Neuronal stem cell (in vitro differentiated cells): ENCODE results near the gene TUBB6.

Experiments
- DNase-seq: peaks from one replicate; pipeline ENCODE4 v3.0.0-alpha.2; 2013; ENCODE audit warnings: low spot score
- H2AFZ ChIP-seq: one replicate; pipeline ENCODE4 v1.6.1; 2013; ENCODE audit warnings: mild to moderate bottlenecking, low read length, inconsistent platforms
- H2AK5ac ChIP-seq: 2 replicates; pipeline ENCODE4 v1.6.1; 2013; ENCODE audit warnings: low read depth, mild to moderate bottlenecking, inconsistent platforms, low read length, moderate library complexity, mixed read lengths
- H2BK120ac ChIP-seq: 2 replicates; pipeline ENCODE4 v1.6.1; 2013; ENCODE audit warnings: low read depth, mild to moderate bottlenecking, inconsistent platforms, low read length, moderate library complexity, mixed read lengths
- H2BK12ac ChIP-seq: one replicate; pipeline ENCODE4 v1.6.1; 2013; ENCODE audit warnings: low read length, inconsistent platforms
- H2BK15ac ChIP-seq: 2 replicates; pipeline ENCODE4 v1.6.1; 2013; ENCODE audit warnings: mild to moderate bottlenecking, low read length, inconsistent platforms, mixed read lengths
- H2BK5ac ChIP-seq: one replicate; pipeline ENCODE4 v1.6.1; 2013; ENCODE audit warnings: inconsistent platforms, mild to moderate bottlenecking, low read length, moderate library complexity
- H3K14ac ChIP-seq: one replicate; pipeline ENCODE4 v1.6.1; 2013; ENCODE audit warnings: low read length, inconsistent platforms
- H3K18ac ChIP-seq: 2 replicates; pipeline ENCODE4 v1.6.1; 2013; ENCODE audit warnings: low read length, inconsistent platforms
- H3K23ac ChIP-seq: 2 replicates; pipeline ENCODE4 v1.6.1; 2013; ENCODE audit warnings: low read depth, mild to moderate bottlenecking, mixed read lengths, low read length, inconsistent platforms; ENCODE audit not compliant: poor library complexity
- H3K27ac ChIP-seq: replicated peaks from 3 replicates; pipeline ENCODE4 v1.5.1; 2013; ENCODE audit warnings: low read length, inconsistent platforms
- H3K27me3 ChIP-seq, 3 experiments: 2 replicates each; pipeline ENCODE4 v1.6.1; 2013; ENCODE audit warnings: low read length in 3 of 3, mild to moderate bottlenecking in 2 of 3, inconsistent platforms in 1 of 3, low read depth in 1 of 3, mixed read lengths in 1 of 3, moderate library complexity in 1 of 3; ENCODE audit not compliant: control insufficient read depth in 3 of 3, insufficient read depth in 3 of 3
- H3K36me3 ChIP-seq, 2 donors: replicated peaks in 1 of 2; 2 replicates each; pipeline ENCODE4 v1.6.1; 2013; ENCODE audit warnings: low read length in 2 of 2; ENCODE audit not compliant: control insufficient read depth in 2 of 2, insufficient read depth in 2 of 2
- H3K4ac ChIP-seq: 2 replicates; pipeline ENCODE4 v1.6.1; 2013; ENCODE audit warnings: inconsistent platforms, mild to moderate bottlenecking, low read length, moderate library complexity
- H3K4me1 ChIP-seq, 2 donors: 1 replicate in 1 of 2; 2 replicates in 1 of 2; pipeline ENCODE4 v1.6.1; 2013; ENCODE audit warnings: low read length in 2 of 2, low read depth in 1 of 2; ENCODE audit not compliant: control insufficient read depth in 2 of 2, insufficient read depth in 1 of 2
- H3K4me2 ChIP-seq: one replicate; pipeline ENCODE4 v1.6.1; 2013; ENCODE audit warnings: mild to moderate bottlenecking, low read length, inconsistent platforms; ENCODE audit not compliant: insufficient read depth, poor library complexity, severe bottlenecking
- H3K4me3 ChIP-seq, 2 donors: 2 replicates each; pipeline ENCODE4 v1.5.1; 2013; ENCODE audit warnings: low read length in 2 of 2, mild to moderate bottlenecking in 2 of 2, inconsistent platforms in 1 of 2, moderate library complexity in 1 of 2
- H3K79me1 ChIP-seq: one replicate; pipeline ENCODE4 v1.6.1; 2013; ENCODE audit warnings: low read depth, mild to moderate bottlenecking, inconsistent platforms, low read length, moderate library complexity
- H3K9ac ChIP-seq: one replicate; pipeline ENCODE4 v1.6.1; 2013; ENCODE audit warnings: mild to moderate bottlenecking, low read depth, low read length, inconsistent platforms; ENCODE audit not compliant: poor library complexity
- H3K9me3 ChIP-seq, 2 donors: replicated peaks in 1 of 2; 2 replicates each; pipeline versions ENCODE3 to v1.6.1; 2013; ENCODE audit warnings: low read length in 2 of 2, mild to moderate bottlenecking in 2 of 2, inconsistent platforms in 1 of 2, low read depth in 1 of 2, mixed read lengths in 1 of 2, moderate library complexity in 1 of 2; ENCODE audit not compliant: control insufficient read depth in 2 of 2, insufficient read depth in 1 of 2
- H4K8ac ChIP-seq: one replicate; pipeline ENCODE4 v1.6.1; 2013; ENCODE audit warnings: low read depth, mild to moderate bottlenecking, inconsistent platforms, low read length, moderate library complexity
- H4K91ac ChIP-seq: one replicate; pipeline ENCODE4 v1.6.1; 2013; ENCODE audit warnings: low read length, low read depth, mild to moderate bottlenecking, inconsistent platforms; ENCODE audit not compliant: poor library complexity
- WGBS, 2 donors: extraction: QIAGEN DNeasy Blood & Tissue Kit; methylation state at CpG; one replicate each; pipeline ENCODE4 v1.1.7; 2013; ENCODE audit warnings: missing lambda C conversion rate in 2 of 2, mixed read lengths in 1 of 2; ENCODE audit not compliant: insufficient read length in 2 of 2, insufficient replicate concordance in 1 of 2; ENCODE audit errors: extremely low coverage in 2 of 2; 5-methylcytosine and 5-hydroxymethylcytosine counted together

Gene TUBB6

DNA sequence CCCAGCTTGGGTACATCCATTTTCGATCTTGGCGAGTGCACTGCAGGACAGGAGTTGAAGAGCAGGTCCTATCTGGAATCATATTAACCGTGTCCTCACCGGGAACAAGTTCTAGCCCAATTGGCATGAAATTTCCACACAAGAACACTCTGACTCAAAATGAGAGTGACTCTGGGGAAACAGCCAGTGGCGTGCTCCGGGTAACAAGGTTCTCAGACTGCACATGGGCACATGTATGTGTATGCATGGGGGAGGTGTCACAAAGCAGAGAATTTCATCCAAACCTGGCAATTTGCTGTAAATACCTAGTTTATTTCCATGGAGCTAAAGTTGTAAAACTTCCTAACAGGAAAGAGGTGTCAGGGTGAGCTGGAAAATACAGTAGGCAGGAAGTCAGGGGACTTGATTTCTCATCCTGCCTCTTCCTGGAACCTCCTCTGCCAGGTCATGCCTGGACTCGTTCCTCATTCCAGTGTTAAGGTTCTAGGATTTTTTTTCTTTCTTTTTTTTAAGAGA lies 1.7 kb downstream of the TUBB6 start:
- H2BK15ac ChIP-seq, result no peak overlapping the region
- no CpG with 5 or more reads among the region's 7 CpGs for WGBS, 2 donors
- H2BK120ac ChIP-seq, result no peak overlapping the region
- peaks cover 6 to 13% of the 10 kb centered on the region in 2 donors for H3K4me1 ChIP-seq
- H2AFZ ChIP-seq, result no peak overlapping the region
- H3K9me3 ChIP-seq, result peaks cover 7 to 27% of the 10 kb centered on the region in 2 donors
- no peak overlapping the region for H2BK12ac ChIP-seq
- H4K91ac ChIP-seq, result no peak overlapping the region
- H3K9ac ChIP-seq, result no peak overlapping the region
- no peak overlapping the region for H2BK5ac ChIP-seq
- peaks cover 3 to 21% (median 20%) of the 10 kb centered on the region in 3 experiments for H3K27me3 ChIP-seq
- no peak overlapping the region for H3K23ac ChIP-seq
- no peak overlapping the region for H3K18ac ChIP-seq
- no peak overlapping the region for H3K4ac ChIP-seq
- peaks cover 11 to 50% of the 10 kb centered on the region in 2 donors for H3K36me3 ChIP-seq
- no peak overlapping the region for H3K27ac ChIP-seq
- H3K4me2 ChIP-seq, result no peak overlapping the region
- DNase-seq, result no peak
- H3K79me1 ChIP-seq, result no peaks in the 10 kb centered on the region
- no peak overlapping the region for H2AK5ac ChIP-seq
- no peak overlapping the region for H3K14ac ChIP-seq
- peak overlapping the region in 1 of 2 donors; percentile 95 for H3K4me3 ChIP-seq
- H4K8ac ChIP-seq, result no peak overlapping the region

DNA sequence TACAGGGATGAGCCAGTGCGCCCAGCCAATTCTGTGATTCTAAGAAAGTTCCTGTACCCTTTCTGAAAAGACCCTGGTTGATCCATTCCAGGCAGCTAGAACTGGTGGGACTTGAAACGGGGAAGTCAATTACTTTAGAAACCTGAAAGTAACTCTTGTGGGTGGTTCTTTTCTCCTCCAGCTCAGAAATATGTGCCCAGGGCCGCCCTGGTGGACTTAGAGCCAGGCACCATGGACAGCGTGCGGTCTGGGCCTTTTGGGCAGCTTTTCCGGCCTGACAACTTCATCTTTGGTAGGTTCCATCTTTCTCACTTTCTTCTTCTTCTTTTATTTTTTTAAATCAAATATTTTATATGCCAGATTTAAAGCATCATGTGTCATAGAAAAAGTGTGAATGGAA lies 2.7 kb downstream of the TUBB6 start:
- no peak for DNase-seq
- H3K4me2 ChIP-seq, result no peak overlapping the region
- H3K27ac ChIP-seq, result no peak overlapping the region
- no peak overlapping the region for H2AK5ac ChIP-seq
- H3K4me3 ChIP-seq, result no peak overlapping the region
- no peak overlapping the region for H4K8ac ChIP-seq
- H2BK120ac ChIP-seq, result no peak overlapping the region
- H4K91ac ChIP-seq, result no peak overlapping the region
- H3K27me3 ChIP-seq, result peaks cover 3 to 20% (median 16%) of the 10 kb centered on the region in 3 experiments
- H3K14ac ChIP-seq, result no peak overlapping the region
- no CpG with 5 or more reads among the region's 6 CpGs for WGBS, 2 donors
- no peak overlapping the region for H2BK5ac ChIP-seq
- no peak overlapping the region for H2AFZ ChIP-seq
- H3K23ac ChIP-seq, result no peak overlapping the region
- H3K18ac ChIP-seq, result no peak overlapping the region
- no peak overlapping the region for H2BK15ac ChIP-seq
- peaks cover 12 to 61% of the 10 kb centered on the region in 2 donors for H3K36me3 ChIP-seq
- H3K4me1 ChIP-seq, result peaks cover 6 to 13% of the 10 kb centered on the region in 2 donors
- H3K9ac ChIP-seq, result no peak overlapping the region
- no peak overlapping the region for H2BK12ac ChIP-seq
- H3K4ac ChIP-seq, result no peak overlapping the region
- no peaks in the 10 kb centered on the region for H3K79me1 ChIP-seq
- H3K9me3 ChIP-seq, result peaks cover 7 to 27% of the 10 kb centered on the region in 2 donors

DNA sequence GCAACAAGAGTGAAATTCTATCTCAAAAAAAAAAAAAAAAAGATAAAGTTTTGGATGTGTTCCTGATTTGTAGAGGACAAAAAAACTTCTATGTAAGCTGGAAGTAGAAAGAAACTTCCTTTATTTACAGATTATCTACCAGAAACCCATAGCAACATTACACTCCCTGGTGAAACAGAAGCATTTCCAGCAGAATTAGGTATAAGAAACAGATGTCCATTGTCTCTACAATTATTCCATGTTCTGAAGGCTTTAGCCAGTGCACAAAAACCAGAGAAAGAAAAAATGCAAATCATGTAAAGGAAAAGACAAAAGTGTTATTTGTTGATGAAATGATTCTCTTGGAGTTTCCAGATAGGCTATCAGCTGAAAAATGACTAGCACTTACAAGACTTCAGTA lies 4.9 kb downstream of the TUBB6 start:
- Histone ChIP-seq H3K27ac (no peak overlapping the region), H4K8ac (no peak overlapping the region), H2BK15ac (no peak overlapping the region), H3K18ac (no peak overlapping the region), H4K91ac (no peak overlapping the region), H3K4ac (no peak overlapping the region), H2BK5ac (no peak overlapping the region), H3K27me3 (peaks cover 0 to 8% (median 0%) of the 10 kb centered on the region in 3 experiments), H2AK5ac (no peak overlapping the region), H3K9ac (no peak overlapping the region), H3K9me3 (peaks cover 7 to 27% of the 10 kb centered on the region in 2 donors), H2AFZ (no peak overlapping the region), H2BK12ac (no peak overlapping the region), H2BK120ac (no peak overlapping the region), H3K14ac (no peak overlapping the region), H3K4me2 (no peak overlapping the region), H3K4me3 (no peak overlapping the region), H3K23ac (no peak overlapping the region), H3K4me1 (peaks cover 2 to 4% of the 10 kb centered on the region in 2 donors), H3K36me3 (peaks cover 12 to 81% of the 10 kb centered on the region in 2 donors), H3K79me1 (no peaks in the 10 kb centered on the region)
- DNase-seq, result no peak

DNA sequence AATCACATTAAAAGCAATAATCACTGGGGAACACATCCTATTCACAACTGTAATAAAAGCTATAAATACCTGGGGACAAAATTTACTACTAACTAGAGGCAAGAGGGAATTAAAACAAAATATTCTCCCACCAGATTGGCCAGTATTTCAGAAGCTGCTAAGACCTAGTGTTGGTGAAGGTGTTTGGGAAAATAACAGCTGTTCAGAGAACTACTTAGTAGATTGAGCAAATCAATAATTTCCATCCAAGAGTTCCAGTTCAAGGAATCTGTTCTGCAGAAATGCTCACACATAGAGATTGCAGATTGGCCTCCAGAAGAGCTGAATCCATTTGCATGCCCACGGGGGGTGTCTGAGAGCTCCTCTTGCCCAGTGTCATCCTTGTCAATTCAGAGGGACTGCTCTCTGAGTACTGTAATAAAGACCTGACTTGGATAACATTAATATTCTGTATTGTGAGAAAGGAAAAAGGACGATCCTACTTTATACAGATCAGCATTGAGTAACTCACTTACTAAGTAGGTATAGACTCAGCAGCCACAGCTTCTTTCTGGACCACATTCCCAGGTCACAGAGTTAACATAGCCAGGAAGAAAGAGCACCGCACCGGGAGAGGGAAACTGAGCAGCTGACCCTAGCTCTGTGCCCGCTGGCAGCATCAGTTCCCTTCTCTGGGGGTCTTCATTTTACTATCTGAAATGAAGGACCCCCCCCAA lies 5.6 kb downstream of the TUBB6 start:
- H3K9ac ChIP-seq, result no peak overlapping the region
- peaks cover 2 to 4% of the 10 kb centered on the region in 2 donors for H3K4me1 ChIP-seq
- H4K8ac ChIP-seq, result no peak overlapping the region
- no peak overlapping the region for H2BK120ac ChIP-seq
- peaks cover 12 to 88% of the 10 kb centered on the region in 2 donors for H3K36me3 ChIP-seq
- H3K14ac ChIP-seq, result no peak overlapping the region
- H3K4ac ChIP-seq, result no peak overlapping the region
- H2BK15ac ChIP-seq, result no peak overlapping the region
- DNase-seq, result no peak
- H2AFZ ChIP-seq, result no peak overlapping the region
- H3K27me3 ChIP-seq, result peaks cover 0 to 2% (median 0%) of the 10 kb centered on the region in 3 experiments
- no CpG with 5 or more reads among the region's 5 CpGs for WGBS, 2 donors
- no peaks in the 10 kb centered on the region for H3K79me1 ChIP-seq
- peaks cover 7 to 27% of the 10 kb centered on the region in 2 donors for H3K9me3 ChIP-seq
- no peak overlapping the region for H4K91ac ChIP-seq
- no peak overlapping the region for H2AK5ac ChIP-seq
- H3K23ac ChIP-seq, result no peak overlapping the region
- no peak overlapping the region for H3K27ac ChIP-seq
- no peak overlapping the region for H2BK5ac ChIP-seq
- no peak overlapping the region for H3K18ac ChIP-seq
- H2BK12ac ChIP-seq, result no peak overlapping the region
- no peak overlapping the region for H3K4me3 ChIP-seq
- no peak overlapping the region for H3K4me2 ChIP-seq
